LNCaP clone FGC (cell line): Measurements from ENCODE around the gene LHPP.

ENCODE experiments used
- DNase-seq: peaks from one replicate; pipeline ENCODE4 v3.0.0-alpha.2; 2011; ENCODE audit warnings: low read depth
- H3K4me3 ChIP-seq: 2 replicates; pipeline ENCODE4 v1.5.1; 2011; ENCODE audit warnings: mild to moderate bottlenecking, low read depth, low read length, control low read depth
- TF ChIP-seq, protein P1 (sequence below): IDR thresholded peaks from 2 replicates; pipeline ENCODE4 v1.5.1; 2012; ENCODE audit warnings: mild to moderate bottlenecking; ENCODE audit not compliant: control insufficient read depth, insufficient read depth; ENCODE audit errors: extremely low read depth

The LHPP gene

DNA sequence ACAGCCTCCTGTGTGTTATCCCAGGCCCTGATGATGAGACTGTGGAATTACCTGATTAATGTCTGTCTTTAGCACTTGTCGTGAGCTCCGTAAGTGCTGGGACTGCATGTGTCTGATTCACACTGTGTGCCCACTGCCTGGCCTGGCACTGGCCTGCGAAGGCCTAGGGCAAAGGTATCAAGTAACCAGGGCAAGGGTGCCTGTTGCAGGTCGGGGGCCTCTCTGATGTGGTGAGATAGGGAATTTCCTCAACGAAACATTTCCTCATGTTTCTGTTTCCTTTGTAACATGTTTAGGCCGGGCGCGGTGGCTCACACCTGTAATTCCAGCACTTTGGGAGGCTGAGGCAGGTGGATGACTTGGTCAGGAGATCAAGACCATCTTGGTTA lies 50.4 kb downstream of the LHPP start:
- no peak overlapping the region for H3K4me3 ChIP-seq
- TF ChIP-seq, protein P1, sequence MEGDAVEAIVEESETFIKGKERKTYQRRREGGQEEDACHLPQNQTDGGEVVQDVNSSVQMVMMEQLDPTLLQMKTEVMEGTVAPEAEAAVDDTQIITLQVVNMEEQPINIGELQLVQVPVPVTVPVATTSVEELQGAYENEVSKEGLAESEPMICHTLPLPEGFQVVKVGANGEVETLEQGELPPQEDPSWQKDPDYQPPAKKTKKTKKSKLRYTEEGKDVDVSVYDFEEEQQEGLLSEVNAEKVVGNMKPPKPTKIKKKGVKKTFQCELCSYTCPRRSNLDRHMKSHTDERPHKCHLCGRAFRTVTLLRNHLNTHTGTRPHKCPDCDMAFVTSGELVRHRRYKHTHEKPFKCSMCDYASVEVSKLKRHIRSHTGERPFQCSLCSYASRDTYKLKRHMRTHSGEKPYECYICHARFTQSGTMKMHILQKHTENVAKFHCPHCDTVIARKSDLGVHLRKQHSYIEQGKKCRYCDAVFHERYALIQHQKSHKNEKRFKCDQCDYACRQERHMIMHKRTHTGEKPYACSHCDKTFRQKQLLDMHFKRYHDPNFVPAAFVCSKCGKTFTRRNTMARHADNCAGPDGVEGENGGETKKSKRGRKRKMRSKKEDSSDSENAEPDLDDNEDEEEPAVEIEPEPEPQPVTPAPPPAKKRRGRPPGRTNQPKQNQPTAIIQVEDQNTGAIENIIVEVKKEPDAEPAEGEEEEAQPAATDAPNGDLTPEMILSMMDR = no peak
- DNase-seq = no peak

- TF ChIP-seq, protein P1 = no peak
- H3K4me3 ChIP-seq = no peak overlapping the region
- DNase-seq = no peak
Observed at GRCh38 chr10:124512600-124512999, 51.0 kb downstream of the LHPP start.

- no peak overlapping the region for H3K4me3 ChIP-seq
- TF ChIP-seq, protein P1 = no peak
- DNase-seq = no peak
Observed at GRCh38 chr10:124515244-124515970, 53.8 kb downstream of the LHPP start.

- no peak for DNase-seq
- TF ChIP-seq, protein P1 = no peak
- no peak overlapping the region for H3K4me3 ChIP-seq
Observed at GRCh38 chr10:124516181-124516580, 54.6 kb downstream of the LHPP start.

DNA sequence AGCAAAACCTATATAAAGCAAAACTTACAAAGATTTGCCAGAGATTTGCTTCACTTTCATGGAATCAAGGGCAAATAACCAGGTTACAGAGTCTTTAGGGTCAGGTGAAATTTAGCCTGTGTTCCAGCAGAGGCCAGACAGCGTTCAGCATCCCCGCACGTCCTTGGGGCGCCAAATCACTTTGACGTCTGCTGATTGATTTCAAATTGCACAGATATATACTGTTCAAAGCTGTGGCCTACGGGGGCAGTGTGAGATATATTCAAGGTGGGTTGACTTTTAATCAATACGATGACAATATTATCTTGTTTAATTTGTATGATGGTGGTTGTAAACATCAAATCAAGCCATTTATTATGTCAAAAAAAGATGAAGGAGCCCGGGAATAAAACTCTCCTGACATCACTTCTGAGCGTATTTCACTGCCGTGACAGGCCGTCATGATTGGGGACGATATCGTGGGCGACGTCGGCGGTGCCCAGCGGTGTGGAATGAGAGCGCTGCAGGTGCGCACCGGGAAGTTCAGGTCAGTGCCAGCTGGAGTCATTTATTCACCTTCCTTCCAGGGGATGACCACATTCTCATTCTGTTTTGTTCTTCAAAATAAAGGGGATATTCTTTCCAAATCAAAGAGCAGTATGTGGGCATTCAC lies 55.2 kb downstream of the LHPP start:
- no peak overlapping the region for H3K4me3 ChIP-seq
- no peak for DNase-seq
- TF ChIP-seq, protein P1 = no peak

GRCh38 chr10:124517461-124517860 lies 55.8 kb downstream of the LHPP start:
- no peak for DNase-seq
- TF ChIP-seq, protein P1 = no peak
- no peak overlapping the region for H3K4me3 ChIP-seq

DNA sequence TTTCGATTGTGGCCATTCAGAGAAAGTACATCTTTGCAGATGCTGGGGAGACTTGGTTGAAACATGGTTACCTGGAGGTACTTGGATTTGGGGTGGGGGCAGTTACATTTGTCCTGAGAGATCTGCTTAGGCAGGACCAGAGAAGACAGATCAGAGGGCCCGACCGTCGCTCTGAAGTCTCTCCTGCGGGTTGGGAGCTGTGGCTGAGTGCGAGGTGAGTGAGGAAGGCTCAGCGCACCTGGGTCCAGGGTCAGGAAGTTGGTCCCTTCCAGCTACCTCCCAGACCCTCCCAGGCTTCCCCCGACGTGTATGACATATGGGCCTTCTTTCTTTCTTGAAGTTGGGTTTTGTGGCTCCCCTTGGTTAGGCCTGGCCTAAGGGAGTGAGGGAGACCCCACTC lies 56.3 kb downstream of the LHPP start:
- TF ChIP-seq, protein P1 = no peak
- DNase-seq = no peak

More for the DNA sequence above, 56.3 kb downstream of the LHPP start:
- no peak overlapping the region for H3K4me3 ChIP-seq
